Measurements from ENCODE around the gene LRRC10B. TPM values are rescaled to one million over a fixed set of nuclear protein-coding genes. Genes with fewer than 3 reads are reported as not detected.

LRRC10B gene
- total RNA-seq, 1 experiment from 2014 or later: not detected

GRCh38 chr11:61486011-61486620 lies 22.4 kb upstream of the LRRC10B start:
- H3K27ac Mint-ChIP-seq (ENCODE audit: unreplicated experiment): no peak overlapping the region
- DNase-seq: no peak
- no peak overlapping the region for H3K4me3 Mint-ChIP-seq (ENCODE audit: low read depth, unreplicated experiment)
- TF ChIP-seq, protein P1, sequence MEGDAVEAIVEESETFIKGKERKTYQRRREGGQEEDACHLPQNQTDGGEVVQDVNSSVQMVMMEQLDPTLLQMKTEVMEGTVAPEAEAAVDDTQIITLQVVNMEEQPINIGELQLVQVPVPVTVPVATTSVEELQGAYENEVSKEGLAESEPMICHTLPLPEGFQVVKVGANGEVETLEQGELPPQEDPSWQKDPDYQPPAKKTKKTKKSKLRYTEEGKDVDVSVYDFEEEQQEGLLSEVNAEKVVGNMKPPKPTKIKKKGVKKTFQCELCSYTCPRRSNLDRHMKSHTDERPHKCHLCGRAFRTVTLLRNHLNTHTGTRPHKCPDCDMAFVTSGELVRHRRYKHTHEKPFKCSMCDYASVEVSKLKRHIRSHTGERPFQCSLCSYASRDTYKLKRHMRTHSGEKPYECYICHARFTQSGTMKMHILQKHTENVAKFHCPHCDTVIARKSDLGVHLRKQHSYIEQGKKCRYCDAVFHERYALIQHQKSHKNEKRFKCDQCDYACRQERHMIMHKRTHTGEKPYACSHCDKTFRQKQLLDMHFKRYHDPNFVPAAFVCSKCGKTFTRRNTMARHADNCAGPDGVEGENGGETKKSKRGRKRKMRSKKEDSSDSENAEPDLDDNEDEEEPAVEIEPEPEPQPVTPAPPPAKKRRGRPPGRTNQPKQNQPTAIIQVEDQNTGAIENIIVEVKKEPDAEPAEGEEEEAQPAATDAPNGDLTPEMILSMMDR (IDR thresholded peaks at IDR 0.05; ENCODE audit: unreplicated experiment): no peak
- peaks cover 71% of the 10 kb centered on the region for H3K27me3 Mint-ChIP-seq (ENCODE audit: unreplicated experiment)
- no peaks in the 10 kb centered on the region for H3K36me3 Mint-ChIP-seq (ENCODE audit: insufficient read depth, unreplicated experiment)
- CTCF ChIA-PET: no interaction called here
- H3K9me3 Mint-ChIP-seq (ENCODE audit: low read depth, unreplicated experiment): no peaks in the 10 kb centered on the region
- no TSS peak for BruUV-seq (replicated peaks)
- peaks cover 24% of the 10 kb centered on the region for H3K4me1 Mint-ChIP-seq (ENCODE audit: low read depth, unreplicated experiment)
- intact Hi-C loops (cut with micrococcal nuclease; ENCODE audit: unreplicated experiment): no loop called here

DNA sequence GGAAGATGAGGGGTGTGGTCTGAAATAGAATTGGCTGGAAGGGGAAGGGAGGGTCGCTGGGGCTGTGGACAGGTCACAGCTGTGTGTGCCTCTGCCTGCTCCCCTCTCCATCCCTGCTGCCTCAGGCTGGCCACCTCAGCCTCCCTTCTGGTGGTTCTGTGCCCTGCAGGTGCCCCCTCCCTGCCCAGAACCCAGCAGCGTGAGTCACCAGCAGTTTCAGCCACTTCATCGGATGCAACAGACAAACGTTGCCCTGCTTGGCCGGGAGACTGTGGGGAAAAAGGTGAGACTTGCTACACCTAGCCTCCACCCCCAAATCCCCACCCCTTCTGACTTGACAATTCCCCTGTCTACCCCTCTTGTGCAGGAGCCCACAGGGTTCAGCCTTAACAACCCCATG lies 21.8 kb upstream of the LRRC10B start:
- H3K4me1 Mint-ChIP-seq (ENCODE audit: low read depth, unreplicated experiment): peaks cover 18% of the 10 kb centered on the region
- intact Hi-C loops (cut with micrococcal nuclease; ENCODE audit: unreplicated experiment): no loop called here
- H3K27me3 Mint-ChIP-seq (ENCODE audit: unreplicated experiment): peaks cover 71% of the 10 kb centered on the region
- H3K36me3 Mint-ChIP-seq (ENCODE audit: insufficient read depth, unreplicated experiment): no peaks in the 10 kb centered on the region
- H3K27ac Mint-ChIP-seq (ENCODE audit: unreplicated experiment): no peak overlapping the region
- BruUV-seq (replicated peaks): no TSS peak
- TF ChIP-seq, protein P1 (IDR thresholded peaks at IDR 0.05; ENCODE audit: unreplicated experiment): no peak
- no peak overlapping the region for H3K4me3 Mint-ChIP-seq (ENCODE audit: low read depth, unreplicated experiment)
- H3K9me3 Mint-ChIP-seq (ENCODE audit: low read depth, unreplicated experiment): no peaks in the 10 kb centered on the region
- DNase-seq: peak; percentile 44
- CTCF ChIA-PET: no interaction called here

DNA sequence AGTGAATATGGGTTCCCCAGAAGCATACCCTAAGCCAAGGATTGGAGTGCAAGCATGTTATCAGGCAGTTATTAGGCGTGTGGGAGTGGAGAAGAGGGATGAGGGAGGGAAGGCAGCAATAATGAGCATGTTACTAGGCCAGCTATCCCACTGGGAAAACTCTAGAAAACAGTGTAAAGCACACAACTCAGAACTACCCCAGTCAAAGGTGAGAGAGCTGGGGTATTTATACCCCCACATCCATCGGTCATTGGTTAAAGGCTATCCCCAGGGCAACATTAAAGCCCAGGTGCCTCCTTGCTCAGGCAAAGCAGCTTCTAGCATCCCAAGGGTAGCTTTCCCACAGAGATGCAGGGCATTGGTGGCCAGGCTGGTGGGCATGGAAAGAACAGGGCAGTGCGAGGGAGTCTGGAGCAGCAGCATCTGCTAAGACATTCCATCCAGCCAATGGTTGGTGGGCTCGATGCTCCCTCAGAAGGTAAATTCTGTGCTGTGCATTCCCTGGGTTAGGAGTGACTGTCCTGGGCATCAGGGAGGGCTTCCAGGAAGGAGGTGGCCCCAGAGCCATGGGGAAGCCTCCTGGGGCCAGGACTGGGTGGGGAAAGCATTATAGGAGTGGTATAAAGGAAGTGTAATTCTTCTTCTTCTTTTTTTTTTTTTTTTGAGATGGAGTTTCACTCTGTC lies 21.1 kb upstream of the LRRC10B start:
- CTCF ChIA-PET: interaction anchor here (0.6 to 1.9 kb wide), 2 partner anchors 30 to 559 kb away, joined by 5 to 6 read pairs; no protein-coding TSS in a partner anchor
- no peaks in the 10 kb centered on the region for H3K9me3 Mint-ChIP-seq (ENCODE audit: low read depth, unreplicated experiment)
- no TSS peak for BruUV-seq (replicated peaks)

GRCh38 chr11:61488651-61489291 lies 19.8 kb upstream of the LRRC10B start:
- peaks cover 18% of the 10 kb centered on the region for H3K4me1 Mint-ChIP-seq (ENCODE audit: low read depth, unreplicated experiment)
- peak; percentile 27 for DNase-seq
- peaks cover 60% of the 10 kb centered on the region for H3K27me3 Mint-ChIP-seq (ENCODE audit: unreplicated experiment)
- intact Hi-C loops (cut with micrococcal nuclease; ENCODE audit: unreplicated experiment): no loop called here
- H3K27ac Mint-ChIP-seq (ENCODE audit: unreplicated experiment): no peak overlapping the region
- H3K36me3 Mint-ChIP-seq (ENCODE audit: insufficient read depth, unreplicated experiment): no peaks in the 10 kb centered on the region
- no TSS peak for BruUV-seq (replicated peaks)
- TF ChIP-seq, protein P1 (IDR thresholded peaks at IDR 0.05; ENCODE audit: unreplicated experiment): no peak
- CTCF ChIA-PET: interaction anchor here (1.0 to 1.9 kb wide), 3 partner anchors 29 to 139 kb away, joined by 3 to 6 read pairs (median 3); no protein-coding TSS in a partner anchor
- H3K4me3 Mint-ChIP-seq (ENCODE audit: low read depth, unreplicated experiment): peak overlapping the region; percentile 52
- H3K9me3 Mint-ChIP-seq (ENCODE audit: low read depth, unreplicated experiment): no peaks in the 10 kb centered on the region

More for the DNA sequence above, 21.1 kb upstream of the LRRC10B start:
- H3K4me3 Mint-ChIP-seq (ENCODE audit: low read depth, unreplicated experiment): no peak overlapping the region
- H3K36me3 Mint-ChIP-seq (ENCODE audit: insufficient read depth, unreplicated experiment): no peaks in the 10 kb centered on the region
- DNase-seq: no peak
- peaks cover 71% of the 10 kb centered on the region for H3K27me3 Mint-ChIP-seq (ENCODE audit: unreplicated experiment)
- intact Hi-C loops (cut with micrococcal nuclease; ENCODE audit: unreplicated experiment): no loop called here
- TF ChIP-seq, protein P1 (IDR thresholded peaks at IDR 0.05; ENCODE audit: unreplicated experiment): no peak
- no peak overlapping the region for H3K27ac Mint-ChIP-seq (ENCODE audit: unreplicated experiment)
- H3K4me1 Mint-ChIP-seq (ENCODE audit: low read depth, unreplicated experiment): peaks cover 18% of the 10 kb centered on the region
